Testis (tissue), 2 donors: ENCODE measurements around the gene AS3MT.
"Not testable (repeated sequence)": the region's sequence is repeated elsewhere in the genome, so short reads cannot be mapped to it uniquely, and the experiment has no call there.

Source experiments
- CTCF ChIP-seq, 3 experiments: fragments of 450-650 bp in 2 of 3; fragments of 200-600 bp in 1 of 3; sonication (generic) in 1 of 3; IDR thresholded peaks; one replicate each; pipeline ENCODE4 v1.5.1; 2016 to 2019; ENCODE audit warnings: antibody characterized with exemption in 3 of 3, mild to moderate bottlenecking in 2 of 3, moderate library complexity in 1 of 3
- POLR2A ChIP-seq: fragments of 450-650 bp; IDR thresholded peaks from one replicate; pipeline ENCODE4 v1.6.1; 2017; ENCODE audit warnings: antibody characterized with exemption, mild to moderate bottlenecking, moderate library complexity

GRCh38 chr10:102838276-102838927 is 30.9 kb upstream of the AS3MT start:
- TF ChIP-seq CTCF (IDR thresholded peaks at IDR 0.05); POLR2A: not testable (repeated sequence)
